Mesendoderm (in vitro differentiated cells): ENCODE data around the gene STX1A.

Experiments
- DNase-seq: peaks from one replicate; pipeline ENCODE4 v3.0.0; 2013
- H2AK5ac ChIP-seq: 2 replicates; pipeline ENCODE4 v1.6.1; 2013; ENCODE audit warnings: low read length, inconsistent platforms
- H2BK120ac ChIP-seq: 2 replicates; pipeline ENCODE4 v1.6.1; 2013; ENCODE audit warnings: low read depth, mild to moderate bottlenecking, low read length, moderate library complexity, mixed read lengths
- H2BK15ac ChIP-seq: replicated peaks from 2 replicates; pipeline ENCODE4 v1.6.1; 2013; ENCODE audit warnings: low read depth, mild to moderate bottlenecking, moderate library complexity
- H2BK5ac ChIP-seq: 2 replicates; pipeline ENCODE4 v1.6.1; 2013; ENCODE audit warnings: low read length, inconsistent platforms
- H3K18ac ChIP-seq: 2 replicates; pipeline ENCODE4 v1.6.1; 2013; ENCODE audit warnings: mild to moderate bottlenecking, low read length, mixed read lengths
- H3K23ac ChIP-seq: one replicate; pipeline ENCODE4 v1.6.1; 2013; ENCODE audit warnings: low read length
- H3K27ac ChIP-seq: 2 replicates; pipeline ENCODE4 v1.5.1; 2013; ENCODE audit warnings: low read depth, mild to moderate bottlenecking, inconsistent platforms, low read length, moderate library complexity
- H3K27me3 ChIP-seq: 2 replicates; pipeline ENCODE4 v1.6.1; 2013; ENCODE audit warnings: low read length, control low read depth, mild to moderate bottlenecking, inconsistent platforms; ENCODE audit not compliant: insufficient read depth, poor library complexity
- H3K36me3 ChIP-seq: 2 replicates; pipeline ENCODE4 v1.6.1; 2013; ENCODE audit warnings: low read length, inconsistent platforms; ENCODE audit not compliant: control insufficient read depth, insufficient read depth
- H3K4ac ChIP-seq: one replicate; pipeline ENCODE4 v1.6.1; 2013; ENCODE audit warnings: low read depth, mild to moderate bottlenecking, low read length, moderate library complexity
- H3K4me1 ChIP-seq: 2 replicates; pipeline ENCODE4 v1.6.1; 2013; ENCODE audit warnings: low read depth, low read length, inconsistent platforms; ENCODE audit not compliant: control insufficient read depth
- H3K4me2 ChIP-seq: 2 replicates; pipeline ENCODE4 v1.6.1; 2013; ENCODE audit warnings: low read length
- H3K4me3 ChIP-seq: 2 replicates; pipeline ENCODE4 v1.5.1; 2013; ENCODE audit warnings: mild to moderate bottlenecking, low read length
- H3K56ac ChIP-seq: one replicate; pipeline ENCODE4 v1.6.1; 2013; ENCODE audit warnings: low read length
- H3K79me1 ChIP-seq: 2 replicates; pipeline ENCODE4 v1.6.1; 2013; ENCODE audit warnings: low read length, inconsistent platforms
- H3K79me2 ChIP-seq: 2 replicates; pipeline ENCODE4 v1.6.1; 2013; ENCODE audit warnings: mild to moderate bottlenecking, low read length; ENCODE audit not compliant: control insufficient read depth, insufficient read depth
- H3K9ac ChIP-seq: 2 replicates; pipeline ENCODE4 v1.6.1; 2013; ENCODE audit warnings: low read length, inconsistent platforms
- H4K5ac ChIP-seq: one replicate; pipeline ENCODE4 v1.6.1; 2013; ENCODE audit warnings: low read length
- H4K8ac ChIP-seq: one replicate; pipeline ENCODE4 v1.6.1; 2013; ENCODE audit warnings: low read depth, mild to moderate bottlenecking, control low read depth, low read length, moderate library complexity
- WGBS: extraction: QIAGEN DNeasy Blood & Tissue Kit; methylation state at CpG from one replicate; pipeline ENCODE4 v1.1.7; 2013; ENCODE audit warnings: low lambda C conversion rate, missing lambda C conversion rate; ENCODE audit not compliant: insufficient coverage; ENCODE audit errors: extremely low coverage; 5-methylcytosine and 5-hydroxymethylcytosine counted together

Gene STX1A

GRCh38 chr7:73738220-73738611 is 18.7 kb upstream of the STX1A start:
- Histone ChIP-seq H3K4me3 (peak overlapping the region; percentile 82), H3K4me1 (peaks cover 6% of the 10 kb centered on the region), H3K27me3 (no peaks in the 10 kb centered on the region), H3K18ac (no peak overlapping the region), H3K9ac (peak overlapping the region; percentile 93), H2BK15ac (no peak overlapping the region), H4K8ac (no peak overlapping the region), H3K79me1 (peaks cover 3% of the 10 kb centered on the region), H3K4ac (no peak overlapping the region), H3K56ac (peak overlapping the region; percentile 96), H3K27ac (peak overlapping the region; percentile 56), H4K5ac (no peak overlapping the region), H2AK5ac (no peak overlapping the region), H3K79me2 (no peaks in the 10 kb centered on the region), H3K36me3 (no peaks in the 10 kb centered on the region), H3K23ac (peak overlapping the region; percentile 80), H2BK5ac (peak overlapping the region; percentile 73), H2BK120ac (no peak overlapping the region), H3K4me2 (peak overlapping the region; percentile 91)
- no CpG with 5 or more reads among the region's 24 CpGs for WGBS
- peak; percentile 72 for DNase-seq

- no peaks in the 10 kb centered on the region for H3K36me3 ChIP-seq
- H3K4me2 ChIP-seq, result no peak overlapping the region
- no peak overlapping the region for H3K27ac ChIP-seq
- H2BK5ac ChIP-seq, result no peak overlapping the region
- peak overlapping the region; percentile 34 for H3K56ac ChIP-seq
- H3K18ac ChIP-seq, result no peak overlapping the region
- H3K27me3 ChIP-seq, result no peaks in the 10 kb centered on the region
- H3K79me1 ChIP-seq, result peaks cover 3% of the 10 kb centered on the region
- H2BK120ac ChIP-seq, result no peak overlapping the region
- H4K5ac ChIP-seq, result no peak overlapping the region
- no peak overlapping the region for H2AK5ac ChIP-seq
- H3K9ac ChIP-seq, result peak overlapping the region; percentile 9
- H3K4ac ChIP-seq, result no peak overlapping the region
- no peaks in the 10 kb centered on the region for H3K79me2 ChIP-seq
- H3K4me1 ChIP-seq, result peaks cover 5% of the 10 kb centered on the region
- WGBS, result no CpG with 5 or more reads among the region's 17 CpGs
- H3K4me3 ChIP-seq, result no peak overlapping the region
- no peak overlapping the region for H3K23ac ChIP-seq
- H2BK15ac ChIP-seq, result no peak overlapping the region
- no peak overlapping the region for H4K8ac ChIP-seq
- no peak for DNase-seq
Observed at GRCh38 chr7:73737491-73738219, 18.2 kb upstream of the STX1A start.

GRCh38 chr7:73736885-73737284 is 17.4 kb upstream of the STX1A start:
- no peak overlapping the region for H3K4me3 ChIP-seq
- no peak overlapping the region for H2BK120ac ChIP-seq

GRCh38 chr7:73735528-73735905 is 16.0 kb upstream of the STX1A start:
- no peak overlapping the region for H3K23ac ChIP-seq
- H3K79me2 ChIP-seq, result no peaks in the 10 kb centered on the region
- peaks cover 3% of the 10 kb centered on the region for H3K79me1 ChIP-seq
- no peak overlapping the region for H4K5ac ChIP-seq
- no peak overlapping the region for H3K27ac ChIP-seq
- H3K9ac ChIP-seq, result no peak overlapping the region
- H2BK15ac ChIP-seq, result no peak overlapping the region
- no peaks in the 10 kb centered on the region for H3K36me3 ChIP-seq
- H3K18ac ChIP-seq, result no peak overlapping the region
- no peak overlapping the region for H2BK5ac ChIP-seq
- H3K4ac ChIP-seq, result no peak overlapping the region
- DNase-seq, result no peak
- H3K56ac ChIP-seq, result no peak overlapping the region
- no peak overlapping the region for H3K4me2 ChIP-seq
- H2BK120ac ChIP-seq, result no peak overlapping the region
- H4K8ac ChIP-seq, result no peak overlapping the region
- peaks cover 2% of the 10 kb centered on the region for H3K4me1 ChIP-seq
- no peak overlapping the region for H3K4me3 ChIP-seq
- no peaks in the 10 kb centered on the region for H3K27me3 ChIP-seq
- H2AK5ac ChIP-seq, result no peak overlapping the region
- no CpG with 5 or more reads among the region's 8 CpGs for WGBS

More at GRCh38 chr7:73736885-73737284, 17.4 kb upstream of the STX1A start:
- H3K79me1 ChIP-seq, result peaks cover 3% of the 10 kb centered on the region
- H3K18ac ChIP-seq, result no peak overlapping the region
- H3K79me2 ChIP-seq, result no peaks in the 10 kb centered on the region
- peaks cover 2% of the 10 kb centered on the region for H3K4me1 ChIP-seq
- H2BK15ac ChIP-seq, result no peak overlapping the region
- no peak overlapping the region for H3K4ac ChIP-seq
- H2AK5ac ChIP-seq, result no peak overlapping the region
- no CpG with 5 or more reads among the region's 14 CpGs for WGBS
- H3K27me3 ChIP-seq, result no peaks in the 10 kb centered on the region
- H4K8ac ChIP-seq, result no peak overlapping the region
- no peak for DNase-seq
- H3K56ac ChIP-seq, result no peak overlapping the region
- no peak overlapping the region for H3K9ac ChIP-seq
- no peak overlapping the region for H4K5ac ChIP-seq
- no peaks in the 10 kb centered on the region for H3K36me3 ChIP-seq
- H3K23ac ChIP-seq, result no peak overlapping the region
- no peak overlapping the region for H3K4me2 ChIP-seq
- H3K27ac ChIP-seq, result no peak overlapping the region
- no peak overlapping the region for H2BK5ac ChIP-seq

GRCh38 chr7:73734619-73735527 is 15.4 kb upstream of the STX1A start:
- Histone ChIP-seq H2BK120ac (no peak overlapping the region), H3K4ac (no peak overlapping the region), H2BK5ac (no peak overlapping the region), H2BK15ac (no peak overlapping the region), H3K4me2 (no peak overlapping the region), H3K27ac (no peak overlapping the region), H3K9ac (peak overlapping the region; percentile 29), H3K36me3 (no peaks in the 10 kb centered on the region), H3K79me1 (peaks cover 3% of the 10 kb centered on the region), H3K56ac (peak overlapping the region; percentile 56), H3K23ac (no peak overlapping the region), H3K79me2 (no peaks in the 10 kb centered on the region), H4K5ac (no peak overlapping the region), H3K4me3 (no peak overlapping the region), H2AK5ac (no peak overlapping the region), H3K27me3 (no peaks in the 10 kb centered on the region), H3K18ac (no peak overlapping the region), H3K4me1 (peaks cover 2% of the 10 kb centered on the region), H4K8ac (no peak overlapping the region)
- WGBS, result no CpG with 5 or more reads among the region's 16 CpGs
- DNase-seq, result peak; percentile 94
